ENCODE results near the gene ACSF3. TPM values are rescaled to one million over a fixed set of nuclear protein-coding genes. Genes with fewer than 3 reads are reported as not detected.
"Not testable (repeated sequence)": the region's sequence is repeated elsewhere in the genome, so short reads cannot be mapped to it uniquely, and the experiment has no call there.

The ACSF3 gene
- total RNA-seq, 1 experiment from 2014 or later: 11.8 TPM

- peak in 1 of 2 experiments; percentile 13 for DNase-seq
- Histone ChIP-seq H3K4me3 (no peak overlapping the region), H3K36me3 (peaks cover 77% of the 10 kb centered on the region), H3K27me3 (no peaks in the 10 kb centered on the region), H3K4me1 (no peaks in the 10 kb centered on the region), H3K27ac (no peak overlapping the region), H3K9me3 (replicated peaks) (peaks cover 30% of the 10 kb centered on the region)
Measured at GRCh38 chr16:89190150-89190958, 96.7 kb downstream of the ACSF3 start.

GRCh38 chr16:89191033-89191900, 97.6 kb downstream of the ACSF3 start:
- peaks cover 30% of the 10 kb centered on the region for H3K9me3 ChIP-seq (replicated peaks)
- no peaks in the 10 kb centered on the region for H3K4me1 ChIP-seq
- H3K4me3 ChIP-seq: no peak overlapping the region
- peak in 1 of 2 experiments; percentile 15 for DNase-seq
- no peak overlapping the region for H3K27ac ChIP-seq
- H3K27me3 ChIP-seq: no peaks in the 10 kb centered on the region
- peaks cover 78% of the 10 kb centered on the region for H3K36me3 ChIP-seq

- peaks cover 74% of the 10 kb centered on the region for H3K36me3 ChIP-seq
- H3K9me3 ChIP-seq (replicated peaks): peaks cover 30% of the 10 kb centered on the region
- no peak for DNase-seq
- no peak overlapping the region for H3K4me3 ChIP-seq
- H3K27me3 ChIP-seq: no peaks in the 10 kb centered on the region
- H3K4me1 ChIP-seq: no peaks in the 10 kb centered on the region
- no peak overlapping the region for H3K27ac ChIP-seq
Measured at GRCh38 chr16:89191901-89192185, 98.2 kb downstream of the ACSF3 start.

- H3K4me1 ChIP-seq, H3K27me3 ChIP-seq, H3K27ac ChIP-seq, H3K4me3 ChIP-seq: not testable (repeated sequence)
- peaks cover 69% of the 10 kb centered on the region for H3K36me3 ChIP-seq
- DNase-seq: peak; percentile 55 to 68
- H3K9me3 ChIP-seq (replicated peaks): peaks cover 25% of the 10 kb centered on the region
Measured at GRCh38 chr16:89192186-89192955, 98.7 kb downstream of the ACSF3 start.

- peak in 1 of 2 experiments; percentile 41 for DNase-seq
- Histone ChIP-seq H3K9me3 (replicated peaks) (peaks cover 21% of the 10 kb centered on the region), H3K36me3 (peaks cover 62% of the 10 kb centered on the region), H3K27me3 (no peaks in the 10 kb centered on the region), H3K4me1 (peaks cover 12% of the 10 kb centered on the region), H3K4me3 (no peak overlapping the region), H3K27ac (no peak overlapping the region)
Measured at GRCh38 chr16:89192956-89193575, 99.4 kb downstream of the ACSF3 start.

- peaks cover 18% of the 10 kb centered on the region for H3K4me1 ChIP-seq
- DNase-seq: no peak
- peaks cover 21% of the 10 kb centered on the region for H3K9me3 ChIP-seq (replicated peaks)
- H3K36me3 ChIP-seq: peaks cover 59% of the 10 kb centered on the region
- no peak overlapping the region for H3K4me3 ChIP-seq
- H3K27me3 ChIP-seq: no peaks in the 10 kb centered on the region
- H3K27ac ChIP-seq: no peak overlapping the region
Measured at GRCh38 chr16:89193576-89194293, 100.1 kb downstream of the ACSF3 start.

- Histone ChIP-seq H3K27ac (no peak overlapping the region), H3K4me1 (peaks cover 27% of the 10 kb centered on the region), H3K27me3 (no peaks in the 10 kb centered on the region), H3K36me3 (peaks cover 52% of the 10 kb centered on the region), H3K9me3 (replicated peaks) (peaks cover 18% of the 10 kb centered on the region), H3K4me3 (no peak overlapping the region)
- DNase-seq: no peak
Measured at GRCh38 chr16:89194340-89195311, 101.0 kb downstream of the ACSF3 start.

- no peak overlapping the region for H3K27ac ChIP-seq
- no peak overlapping the region for H3K4me3 ChIP-seq
- H3K27me3 ChIP-seq: no peaks in the 10 kb centered on the region
- peaks cover 32% of the 10 kb centered on the region for H3K4me1 ChIP-seq
- peak in 1 of 2 experiments; percentile 19 for DNase-seq
- peaks cover 10% of the 10 kb centered on the region for H3K9me3 ChIP-seq (replicated peaks)
- H3K36me3 ChIP-seq: peaks cover 42% of the 10 kb centered on the region
Measured at GRCh38 chr16:89195521-89196171, 102.0 kb downstream of the ACSF3 start.

- H3K36me3 ChIP-seq: peaks cover 29% of the 10 kb centered on the region
- no peak overlapping the region for H3K4me3 ChIP-seq
- no peaks in the 10 kb centered on the region for H3K9me3 ChIP-seq (replicated peaks)
- no peaks in the 10 kb centered on the region for H3K27me3 ChIP-seq
- H3K27ac ChIP-seq: no peak overlapping the region
- peaks cover 32% of the 10 kb centered on the region for H3K4me1 ChIP-seq
- peak; percentile 34 to 38 for DNase-seq
Measured at GRCh38 chr16:89197033-89197632, 103.5 kb downstream of the ACSF3 start.

GRCh38 chr16:89197633-89198416, 104.2 kb downstream of the ACSF3 start:
- DNase-seq: peak; percentile 75 to 85
- H3K4me1 ChIP-seq: peaks cover 32% of the 10 kb centered on the region
- H3K27me3 ChIP-seq: no peaks in the 10 kb centered on the region

GRCh38 chr16:89198417-89199240, 105.0 kb downstream of the ACSF3 start:
- H3K4me1 ChIP-seq: peaks cover 32% of the 10 kb centered on the region
- DNase-seq: peak; percentile 48 to 57
- peaks cover 23% of the 10 kb centered on the region for H3K36me3 ChIP-seq
- no peak overlapping the region for H3K4me3 ChIP-seq
- no peaks in the 10 kb centered on the region for H3K27me3 ChIP-seq
- H3K27ac ChIP-seq: no peak overlapping the region
- H3K9me3 ChIP-seq (replicated peaks): no peaks in the 10 kb centered on the region

More at GRCh38 chr16:89197633-89198416, 104.2 kb downstream of the ACSF3 start:
- H3K27ac ChIP-seq: no peak overlapping the region
- peaks cover 27% of the 10 kb centered on the region for H3K36me3 ChIP-seq
- H3K9me3 ChIP-seq (replicated peaks): no peaks in the 10 kb centered on the region
- no peak overlapping the region for H3K4me3 ChIP-seq
